GM12878 (cell line): ENCODE measurements around the gene TMEM53. TPM values are rescaled to one million over a fixed set of nuclear protein-coding genes. Genes with fewer than 3 reads are reported as not detected.
A peak's percentile ranks its signal among the peaks of the same experiment; 100 is the strongest.

Source experiments
- ATAC-seq: fragments of 200-7000 bp; cut with Tn5 transposase; 3 replicates; pipeline ENCODE4 v1.9.1; 2020; ENCODE audit warnings: mild to moderate bottlenecking, moderate library complexity
- Bru-seq: library from RNA; stranded (reverse); fragments of 400-500 nt; gene quantifications from one replicate; lab custom pipeline; 2021; lab: Mats Ljungman, UMichigan
- BruChase-seq, 2 experiments: library from RNA; stranded (reverse); fragments of 400-500 nt; gene quantifications; one replicate each; lab custom pipeline; 2021; lab: Mats Ljungman, UMichigan
- BruUV-seq: library from RNA; stranded (reverse); fragments of 400-500 nt; replicated peaks from 2 replicates; lab custom pipeline; 2021; lab: Mats Ljungman, UMichigan
- CTCF ChIA-PET: fragments of 300-600 bp; sonication (Branson Sonifier 250); formaldehyde crosslinking; extraction: SDS; loops from one replicate; lab custom pipeline; 2021; ENCODE audit warnings: inconsistent platforms; lab: Yijun Ruan, JAX
- POLR2A ChIA-PET: fragments of 350-600 bp; formaldehyde crosslinking; extraction: SDS; loops from one replicate; lab custom pipeline; 2021; ENCODE audit warnings: inconsistent platforms; lab: Charles Lee
- RAD21 ChIA-PET: fragments of 300-600 bp; sonication (Branson Sonifier 250); formaldehyde crosslinking; loops from one replicate; lab custom pipeline; 2023; ENCODE audit warnings: antibody characterized with exemption; ENCODE audit not compliant: unreplicated experiment; lab: Charles Lee
- SMC1A ChIA-PET: fragments of 300-600 bp; sonication (Branson Sonifier 250); formaldehyde crosslinking; loops from one replicate; lab custom pipeline; 2023; ENCODE audit not compliant: unreplicated experiment, uncharacterized antibody; lab: Charles Lee
- DNase-seq: peaks from one replicate; pipeline ENCODE4 v3.0.0-alpha.2; 2011; ENCODE audit warnings: low read depth, low spot score
- FAIRE-seq: peaks from 3 replicates; lab custom pipeline; 2011; peaks lifted over from hg19 to GRCh38; lab: Jason Lieb, UNC
- H2AFZ ChIP-seq: 2 replicates; pipeline ENCODE4 v1.6.0; 2011; ENCODE audit warnings: low read depth, low read length, control low read depth; ENCODE audit not compliant: control insufficient read depth
- H3K27ac ChIP-seq: 2 replicates; pipeline ENCODE4 v1.5.1; 2011; ENCODE audit warnings: control low read depth; ENCODE audit not compliant: control insufficient read depth, insufficient read depth
- H3K27me3 ChIP-seq, 2 experiments: replicated peaks in 1 of 2; 2 replicates each; pipeline versions ENCODE4 v1.6.0 to v1.6.1; 2011; ENCODE audit warnings: low read length in 1 of 2; ENCODE audit not compliant: control insufficient read depth in 2 of 2, insufficient read depth in 2 of 2
- H3K36me3 ChIP-seq, 2 experiments: 2 replicates each; pipeline ENCODE4 v1.5.1; 2011; ENCODE audit warnings: low read length in 1 of 2; ENCODE audit not compliant: control insufficient read depth in 2 of 2, insufficient read depth in 2 of 2
- H3K4me1 ChIP-seq: 2 replicates; pipeline ENCODE4 v1.6.1; 2011; ENCODE audit warnings: mild to moderate bottlenecking, low read length, moderate library complexity, mixed read lengths; ENCODE audit not compliant: control insufficient read depth, insufficient read depth
- H3K4me2 ChIP-seq: 2 replicates; pipeline ENCODE4 v1.6.0; 2011; ENCODE audit warnings: control low read depth; ENCODE audit not compliant: control insufficient read depth, insufficient read depth
- H3K4me3 ChIP-seq: fragments of 200-600 bp; sonication (generic); 2 replicates; pipeline ENCODE4 v1.5.1; 2016
- H3K79me2 ChIP-seq: 2 replicates; pipeline ENCODE4 v1.6.0; 2011; ENCODE audit warnings: low read length; ENCODE audit not compliant: control insufficient read depth, insufficient read depth
- H3K9ac ChIP-seq: 2 replicates; pipeline ENCODE4 v1.8.0; 2011; ENCODE audit warnings: low read length, control low read depth, mixed read lengths; ENCODE audit not compliant: control insufficient read depth, insufficient read depth
- H3K9me3 ChIP-seq: replicated peaks from 3 replicates; pipeline ENCODE4 v1.5.1; 2011; ENCODE audit warnings: mild to moderate bottlenecking, low read length; ENCODE audit not compliant: control insufficient read depth, insufficient read depth
- H4K20me1 ChIP-seq: 2 replicates; pipeline ENCODE4 v1.6.0; 2011; ENCODE audit not compliant: control insufficient read depth, insufficient read depth
- BMI1 ChIP-seq: fragments of 450-650 bp; IDR thresholded peaks from 2 replicates; pipeline ENCODE4 v1.6.1; 2016; ENCODE audit warnings: mild to moderate bottlenecking, moderate library complexity, borderline replicate concordance
- CBX5 ChIP-seq: sonication (generic); IDR thresholded peaks from 2 replicates; pipeline ENCODE4 v1.6.1; 2016; ENCODE audit warnings: low read depth, moderate library complexity, mild to moderate bottlenecking, inconsistent platforms
- CEBPB ChIP-seq, 2 experiments: fragments of 150-350 bp in 1 of 2; IDR thresholded peaks; 2 replicates each; pipeline ENCODE4 v1.6.1; 2012 to 2014; ENCODE audit warnings: low read depth in 2 of 2, low read length in 2 of 2, borderline replicate concordance in 1 of 2, inconsistent platforms in 1 of 2
- E2F4 ChIP-seq: IDR thresholded peaks from 2 replicates; pipeline ENCODE4 v1.6.1; 2012; ENCODE audit warnings: low read depth, low read length, improper control_type of control experiment
- E2F8 ChIP-seq: fragments of 450-650 bp; IDR thresholded peaks from 2 replicates; pipeline ENCODE4 v1.6.1; 2018; ENCODE audit warnings: mild to moderate bottlenecking, low read depth, moderate library complexity; ENCODE audit not compliant: partially characterized antibody
- ESRRA ChIP-seq: IDR thresholded peaks from 2 replicates; pipeline ENCODE4 v1.6.1; 2012; ENCODE audit warnings: mild to moderate bottlenecking, low read length, improper control_type of control experiment
- MXI1 ChIP-seq: fragments of 150-350 bp; IDR thresholded peaks from 2 replicates; pipeline ENCODE4 v1.6.1; 2011; ENCODE audit warnings: low read depth, mild to moderate bottlenecking, inconsistent platforms, low read length, improper control_type of control experiment
- PAX5 ChIP-seq: IDR thresholded peaks from 2 replicates; pipeline ENCODE4 v1.6.1; 2011; ENCODE audit warnings: low read depth, low read length, borderline replicate concordance
- SUZ12 ChIP-seq: fragments of 200-600 bp; sonication (generic); IDR thresholded peaks from one replicate; pipeline ENCODE4 v1.6.1; 2018; ENCODE audit warnings: antibody characterized with exemption, mild to moderate bottlenecking; ENCODE audit not compliant: unreplicated experiment
- TBL1XR1 ChIP-seq: IDR thresholded peaks from 2 replicates; pipeline ENCODE4 v1.6.1; 2012; ENCODE audit warnings: low read depth, low read length, improper control_type of control experiment
- ZNF24 ChIP-seq: fragments of 450-650 bp; IDR thresholded peaks from 2 replicates; pipeline ENCODE4 v1.6.1; 2017; ENCODE audit warnings: antibody characterized with exemption, mild to moderate bottlenecking
- WGBS: methylation state at CpG from one replicate; pipeline ENCODE4 v1.1.6; 2016; ENCODE audit warnings: low lambda C conversion rate; ENCODE audit not compliant: insufficient replicate concordance, insufficient coverage; ENCODE audit errors: missing lambda C conversion rate; 5-methylcytosine and 5-hydroxymethylcytosine counted together
- in situ Hi-C: fragments of 300-500 bp; cut with MboI; formaldehyde crosslinking; loops from 9 replicates; pipeline ENCODE4 v1.14.3; 2018; ENCODE audit warnings: mixed read lengths
- intact Hi-C: fragments of 100-400 bp; cut with micrococcal nuclease; formaldehyde crosslinking; loops from one replicate; pipeline ENCODE4 v1.14.2; 2022; ENCODE audit not compliant: unreplicated experiment
- long read RNA-seq, 2 experiments: library from polyadenylated mRNA; unstranded; transcript quantifications; one replicate each; pipeline ENCODE4 v2.0.0, GENCODE V29; 2019 to 2020
- polyA minus RNA-seq, 3 experiments: library from RNA; depleted of rRNA, polyadenylated mRNA; stranded (reverse); fragments of >200 nt; gene quantifications; 2 replicates each; pipeline ENCODE4 v1.2.3, GENCODE V29; 2011
- polyA plus RNA-seq, 11 experiments: library from polyadenylated mRNA; depleted of rRNA in 4 of 11; unstranded in 6 of 11; stranded (reverse) in 5 of 11; fragments of >200 nt; fragmentation: Nextera tagmentation in 4 of 11; fragmentation: Illumina TruSeq in 1 of 11; extraction: Ambion mirVana in 4 of 11; extraction: Trizol in 1 of 11; gene quantifications; 1 replicate in 1 of 11; 2 replicates in 10 of 11; pipeline versions ENCODE4 v1.2.1 to v1.2.3, GENCODE V29; 2011 to 2016; ENCODE audit warnings: inconsistent platforms in 2 of 11, missing spikeins in 2 of 11, low read depth in 1 of 11
- total RNA-seq, 4 experiments: library from RNA; depleted of rRNA in 3 of 4; stranded (reverse); fragments of >200 nt in 3 of 4; fragmentation: Illumina TruSeq in 1 of 4; extraction: Trizol in 1 of 4; gene quantifications; 2 replicates each; pipeline versions ENCODE4 v1.2.1 to v1.2.3, GENCODE V29; 2013 to 2021

TMEM53 gene
- total RNA-seq (2013; cell fraction: nucleolus; rRNA removed) = 6.8 and 6.9 TPM in 2 replicates
- total RNA-seq (2014; rRNA removed) = 11.7 and 16.7 TPM in 2 replicates
- total RNA-seq (2014; rRNA removed; fragmentation: Illumina TruSeq; extraction: Trizol) = 6.9 and 7.1 TPM in 2 replicates
- 13.2 and 13.8 TPM in 2 replicates for total RNA-seq (2021)
- polyA plus RNA-seq (2011; ENCODE audit: low read depth) = 4.5 TPM
- polyA plus RNA-seq (2011; rRNA removed) = 3.8 and 6.6 TPM in 2 replicates
- polyA plus RNA-seq (2011; cell fraction: cytosol; rRNA removed) = 15.3 and 18.0 TPM in 2 replicates
- polyA plus RNA-seq (2011; cell fraction: nucleus; rRNA removed) = 10.2 and 12.0 TPM in 2 replicates
- polyA plus RNA-seq (2012) = 10.5 and 12.2 TPM in 2 replicates
- polyA plus RNA-seq (2014; fragmentation: Illumina TruSeq; extraction: Trizol) = 4.6 and 8.4 TPM in 2 replicates
- 1 to 10 TPM; 3.1 to 6.2 TPM for polyA plus RNA-seq (2014; fragmentation: Nextera tagmentation; extraction: Ambion mirVana)
- 17.4 and 18.4 TPM in 2 replicates for polyA plus RNA-seq (2014; rRNA removed)
- 10 to 100 TPM; 22.5 to 23.9 TPM for polyA plus RNA-seq (2016; fragmentation: Nextera tagmentation; extraction: Ambion mirVana)
- polyA minus RNA-seq (2011; rRNA and poly(A)+ RNA removed) = 5.7 and 11.4 TPM in 2 replicates
- polyA minus RNA-seq (2011; cell fraction: cytosol; rRNA and poly(A)+ RNA removed) = 5.7 and 6.1 TPM in 2 replicates
- 2.7 and 3.1 TPM in 2 replicates for polyA minus RNA-seq (2011; cell fraction: nucleus; rRNA and poly(A)+ RNA removed)
- percentile 47 among the genes with signal in this experiment for Bru-seq, nascent RNA
- BruChase-seq, experiment 1, labeled RNA remaining after a 6-hour chase = percentile 45 among the genes with signal in this experiment
- BruChase-seq, experiment 2, labeled RNA remaining after a 2-hour chase = percentile 41 among the genes with signal in this experiment
- long read RNA-seq, experiment 1, partial matches to known transcripts = 0 of 11 reads
- long read RNA-seq, experiment 1, other reads (novel, unspliced or antisense) = 1 of 11 reads
- long read RNA-seq, experiment 2, partial matches to known transcripts = 3 of 12 reads
- long read RNA-seq, experiment 2, other reads (novel, unspliced or antisense) = 2 of 12 reads

- Histone ChIP-seq H3K4me3 (peak within 1 kb of the TSS; percentile 82), H3K9me3 (no peaks in the 10 kb centered on the region), H3K79me2 (peaks cover 8% of the 10 kb centered on the region), H3K36me3 (no peaks in the 10 kb centered on the region; a peak in 1 of 4 replicates), H4K20me1 (no peaks in the 10 kb centered on the region), H3K27me3 (no peaks in the 10 kb centered on the region), H3K4me2 (peak within 1 kb of the TSS; percentile 97), H2AFZ (peak within 1 kb of the TSS; percentile 97), H3K27ac (peak within 1 kb of the TSS; percentile 83), H3K4me1 (peaks cover 64% of the 10 kb centered on the region), H3K9ac (peak within 1 kb of the TSS; percentile 71)
- ChIA-PET POLR2A (interaction anchor here (0.5 to 5.3 kb wide), 14 partner anchors 10 to 1197 kb away, joined by 3 to 29 read pairs (median 4); no protein-coding TSS in a partner anchor), RAD21 (interaction anchor here (1.1 to 3.2 kb wide), 8 partner anchors 9 to 58 kb away, joined by 4 to 14 read pairs (median 7); no protein-coding TSS in a partner anchor), SMC1A (interaction anchor here (0.6 to 6.7 kb wide), 8 partner anchors 10 to 66 kb away, joined by 3 to 76 read pairs (median 4); no protein-coding TSS in a partner anchor), CTCF (interaction anchor here (0.6 to 3.6 kb wide), 17 partner anchors 10 to 1443 kb away, joined by 3 to 27 read pairs (median 7); partner anchors contain the start of gene RNU5D-1)
- intact Hi-C loops = loop anchor here (2.0 kb wide), 1 partner anchor 40 kb away; no protein-coding TSS in a partner anchor
- FAIRE-seq (peak; percentile 98), DNase-seq (peak; percentile 95), ATAC-seq (peak; percentile 94)
- WGBS = 2% methylated on average over 47 of the region's 56 CpGs
- in situ Hi-C loops = no loop called here
- BruUV-seq = no TSS peak
- TF ChIP-seq BMI1 (peak; percentile 96), CEBPB (IDR thresholded peaks at IDR 0.05; ENCODE audit: borderline replicate concordance in 1 of 2, low read depth in 2 of 2, low read length in 2 of 2) (no peak), ZNF24 (no peak), TBL1XR1 (0 out of 2 replicates have a peak, but pooled peaks have one; percentile 29), E2F4 (0 out of 2 replicates have a peak, but pooled peaks have one; percentile 26), PAX5 (0 out of 2 replicates have a peak, but pooled peaks have one; percentile 35), ESRRA (0 out of 2 replicates have a peak, but pooled peaks have one; percentile 9), CBX5 (no peak), MXI1 (peak; percentile 94), E2F8 (no peak), SUZ12 (no peak)
Observed at GRCh38 chr1:44674113-44675000, at the start of gene TMEM53, which contains the start of gene ARMH1. Gene TMEM53, minus strand, starts transcription at chr1:44674481. Its CDS starts 90 bp downstream, at chr1:44674391. Gene ARMH1, plus strand, starts transcription at chr1:44674714. Its CDS starts 14,984 bp downstream, at chr1:44689698.
